Neural progenitor cell (in vitro differentiated cells): ENCODE measurements around the gene CDH13.

Source experiments
- CTCF ChIP-seq: fragments of 200-600 bp; sonication (generic); IDR thresholded peaks from 2 replicates; pipeline ENCODE4 v1.5.1; 2017; ENCODE audit warnings: antibody characterized with exemption, mild to moderate bottlenecking
- EZH2 ChIP-seq: fragments of 200-600 bp; sonication (generic); IDR thresholded peaks from 2 replicates; pipeline ENCODE4 v1.6.1; 2017; ENCODE audit warnings: antibody characterized with exemption, mild to moderate bottlenecking, moderate library complexity

GRCh38 chr16:83814659-83814985, 1187.9 kb downstream of the CDH13 start:
- TF ChIP-seq CTCF (no peak), EZH2 (no peak)
